MM.1S (cell line): Measurements from ENCODE around the gene ELAC2.

ENCODE experiments used
- DNase-seq: peaks from one replicate; pipeline ENCODE4 v3.0.0-alpha.2; 2015
- H2AFZ ChIP-seq: fragments of 300-600 bp; sonication (generic); 2 replicates; pipeline ENCODE4 v1.6.0; 2016; ENCODE audit warnings: antibody characterized with exemption, low read length
- H3F3A ChIP-seq: fragments of 300-600 bp; sonication (generic); 2 replicates; pipeline ENCODE4 v1.6.1; 2016; ENCODE audit warnings: mild to moderate bottlenecking, antibody characterized with exemption, low read length, moderate library complexity, mixed read lengths; ENCODE audit not compliant: insufficient read depth
- H3K27ac ChIP-seq: fragments of 300-600 bp; sonication (generic); 2 replicates; pipeline ENCODE4 v1.5.1; 2016; ENCODE audit warnings: mild to moderate bottlenecking, low read length
- H3K27me3 ChIP-seq: fragments of 300-600 bp; sonication (generic); replicated peaks from 2 replicates; pipeline ENCODE4 v1.6.0; 2016; ENCODE audit warnings: low read length; ENCODE audit not compliant: insufficient read depth
- H3K36me3 ChIP-seq: fragments of 300-600 bp; sonication (generic); replicated peaks from 2 replicates; pipeline ENCODE4 v1.6.1; 2016; ENCODE audit warnings: mild to moderate bottlenecking, low read length, mixed read lengths; ENCODE audit not compliant: insufficient read depth
- H3K4me1 ChIP-seq: fragments of 300-600 bp; sonication (generic); 2 replicates; pipeline ENCODE4 v1.6.1; 2016; ENCODE audit warnings: low read length, mixed read lengths
- H3K4me2 ChIP-seq: fragments of 300-600 bp; sonication (generic); 2 replicates; pipeline ENCODE4 v1.6.0; 2016; ENCODE audit warnings: low read depth, low read length
- H3K4me3 ChIP-seq: fragments of 300-600 bp; sonication (generic); 2 replicates; pipeline ENCODE4 v1.5.1; 2016; ENCODE audit warnings: low read length, mixed read lengths
- H3K79me2 ChIP-seq: fragments of 300-600 bp; sonication (generic); 2 replicates; pipeline ENCODE4 v1.6.1; 2016; ENCODE audit warnings: mixed run types, low read length, mixed read lengths
- H3K9ac ChIP-seq: fragments of 300-600 bp; sonication (generic); 2 replicates; pipeline ENCODE4 v1.6.1; 2016; ENCODE audit warnings: low read length, mixed read lengths
- H3K9me2 ChIP-seq: fragments of 300-600 bp; sonication (generic); replicated peaks from 2 replicates; pipeline ENCODE4 v1.6.1; 2016; ENCODE audit warnings: mild to moderate bottlenecking, low read length, mixed read lengths; ENCODE audit not compliant: insufficient read depth
- H3K9me3 ChIP-seq: fragments of 300-600 bp; sonication (generic); replicated peaks from 2 replicates; pipeline ENCODE4 v1.6.1; 2016; ENCODE audit warnings: mild to moderate bottlenecking, low read length, mixed read lengths; ENCODE audit not compliant: insufficient read depth
- H4K20me1 ChIP-seq: fragments of 300-600 bp; sonication (generic); 2 replicates; pipeline ENCODE4 v1.6.1; 2016; ENCODE audit warnings: mild to moderate bottlenecking, low read length, moderate library complexity, mixed read lengths; ENCODE audit not compliant: insufficient read depth
- EZH2 ChIP-seq: fragments of 300-600 bp; sonication (generic); optimal IDR thresholded peaks from 2 replicates; pipeline ENCODE3; 2017; ENCODE audit warnings: low read depth, mild to moderate bottlenecking, antibody characterized with exemption, low read length, mixed read lengths
- EZH2phosphoT487 ChIP-seq: fragments of 300-600 bp; sonication (generic); IDR thresholded peaks from 2 replicates; pipeline ENCODE4 v1.6.1; 2018; ENCODE audit warnings: antibody characterized with exemption, low read length
- TF ChIP-seq, protein P1 (sequence below): fragments of 300-600 bp; sonication (generic); IDR thresholded peaks from 2 replicates; pipeline ENCODE4 v1.5.1; 2016; ENCODE audit warnings: antibody characterized with exemption, low read length, mixed read lengths

The ELAC2 gene

DNA sequence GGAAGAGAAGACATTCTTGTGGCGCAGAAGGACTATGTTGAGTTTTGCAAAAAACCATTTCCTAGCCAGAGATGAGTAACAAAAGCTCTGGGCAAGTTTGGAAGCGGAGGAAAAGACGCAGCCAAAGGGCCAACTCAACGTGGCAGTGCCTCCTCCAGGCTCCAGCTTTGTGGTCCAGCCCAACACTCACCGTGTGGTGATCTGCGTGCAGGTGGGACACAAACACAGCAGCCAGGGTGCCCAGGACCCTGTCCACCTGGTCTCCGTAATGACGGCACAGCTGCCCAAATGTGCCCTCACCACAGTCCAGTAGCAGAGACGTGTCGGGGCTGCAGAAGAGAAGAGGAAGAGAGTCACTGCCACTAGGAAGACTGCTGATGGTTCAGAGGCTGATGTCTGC is 21.5 kb downstream of the ELAC2 start:
- no peak overlapping the region for H3K27ac ChIP-seq
- H3K36me3 ChIP-seq: peaks cover 48% of the 10 kb centered on the region
- H3K4me3 ChIP-seq: no peak overlapping the region
- TF ChIP-seq EZH2phosphoT487: no peak
- no peak for TF ChIP-seq EZH2
- TF ChIP-seq, protein P1, sequence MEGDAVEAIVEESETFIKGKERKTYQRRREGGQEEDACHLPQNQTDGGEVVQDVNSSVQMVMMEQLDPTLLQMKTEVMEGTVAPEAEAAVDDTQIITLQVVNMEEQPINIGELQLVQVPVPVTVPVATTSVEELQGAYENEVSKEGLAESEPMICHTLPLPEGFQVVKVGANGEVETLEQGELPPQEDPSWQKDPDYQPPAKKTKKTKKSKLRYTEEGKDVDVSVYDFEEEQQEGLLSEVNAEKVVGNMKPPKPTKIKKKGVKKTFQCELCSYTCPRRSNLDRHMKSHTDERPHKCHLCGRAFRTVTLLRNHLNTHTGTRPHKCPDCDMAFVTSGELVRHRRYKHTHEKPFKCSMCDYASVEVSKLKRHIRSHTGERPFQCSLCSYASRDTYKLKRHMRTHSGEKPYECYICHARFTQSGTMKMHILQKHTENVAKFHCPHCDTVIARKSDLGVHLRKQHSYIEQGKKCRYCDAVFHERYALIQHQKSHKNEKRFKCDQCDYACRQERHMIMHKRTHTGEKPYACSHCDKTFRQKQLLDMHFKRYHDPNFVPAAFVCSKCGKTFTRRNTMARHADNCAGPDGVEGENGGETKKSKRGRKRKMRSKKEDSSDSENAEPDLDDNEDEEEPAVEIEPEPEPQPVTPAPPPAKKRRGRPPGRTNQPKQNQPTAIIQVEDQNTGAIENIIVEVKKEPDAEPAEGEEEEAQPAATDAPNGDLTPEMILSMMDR: no peak
- H3K9me3 ChIP-seq: no peaks in the 10 kb centered on the region
- H2AFZ ChIP-seq: no peak overlapping the region
- no peak overlapping the region for H3K9ac ChIP-seq
- H3K79me2 ChIP-seq: no peaks in the 10 kb centered on the region
- no peaks in the 10 kb centered on the region for H3K27me3 ChIP-seq
- H3K4me1 ChIP-seq: no peaks in the 10 kb centered on the region
- DNase-seq: no peak
- H4K20me1 ChIP-seq: no peaks in the 10 kb centered on the region
- H3K4me2 ChIP-seq: no peak overlapping the region
- no peaks in the 10 kb centered on the region for H3F3A ChIP-seq
- no peaks in the 10 kb centered on the region for H3K9me2 ChIP-seq

DNA sequence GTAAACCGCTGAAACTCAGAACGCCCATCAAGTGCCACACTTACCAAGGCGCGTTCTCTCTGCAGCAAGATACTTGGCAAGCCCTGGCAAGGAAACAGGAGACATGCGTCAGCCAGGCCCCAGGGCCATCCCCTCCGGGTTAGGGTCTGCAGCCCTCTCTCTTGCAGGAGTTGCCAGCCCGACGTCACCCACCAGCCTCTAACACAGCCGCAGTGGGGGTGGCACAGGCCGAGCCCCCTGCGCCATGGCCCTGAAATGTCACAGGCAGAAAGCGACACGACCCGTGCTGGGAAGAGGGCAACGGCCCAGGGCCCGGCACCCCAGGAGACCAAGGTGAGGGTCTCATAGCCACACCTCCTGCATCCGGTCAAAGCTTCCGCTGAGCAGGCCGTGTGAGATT is 21.9 kb downstream of the ELAC2 start:
- Histone ChIP-seq H2AFZ (no peak overlapping the region), H3K9me2 (no peaks in the 10 kb centered on the region), H4K20me1 (no peaks in the 10 kb centered on the region), H3K4me2 (no peak overlapping the region), H3K27me3 (no peaks in the 10 kb centered on the region), H3K36me3 (peaks cover 48% of the 10 kb centered on the region), H3K4me3 (no peak overlapping the region), H3F3A (no peaks in the 10 kb centered on the region), H3K79me2 (no peaks in the 10 kb centered on the region), H3K27ac (no peak overlapping the region), H3K9me3 (no peaks in the 10 kb centered on the region), H3K9ac (no peak overlapping the region), H3K4me1 (no peaks in the 10 kb centered on the region)
- TF ChIP-seq EZH2 (no peak), EZH2phosphoT487 (no peak)
- TF ChIP-seq, protein P1: no peak
- DNase-seq: no peak

DNA sequence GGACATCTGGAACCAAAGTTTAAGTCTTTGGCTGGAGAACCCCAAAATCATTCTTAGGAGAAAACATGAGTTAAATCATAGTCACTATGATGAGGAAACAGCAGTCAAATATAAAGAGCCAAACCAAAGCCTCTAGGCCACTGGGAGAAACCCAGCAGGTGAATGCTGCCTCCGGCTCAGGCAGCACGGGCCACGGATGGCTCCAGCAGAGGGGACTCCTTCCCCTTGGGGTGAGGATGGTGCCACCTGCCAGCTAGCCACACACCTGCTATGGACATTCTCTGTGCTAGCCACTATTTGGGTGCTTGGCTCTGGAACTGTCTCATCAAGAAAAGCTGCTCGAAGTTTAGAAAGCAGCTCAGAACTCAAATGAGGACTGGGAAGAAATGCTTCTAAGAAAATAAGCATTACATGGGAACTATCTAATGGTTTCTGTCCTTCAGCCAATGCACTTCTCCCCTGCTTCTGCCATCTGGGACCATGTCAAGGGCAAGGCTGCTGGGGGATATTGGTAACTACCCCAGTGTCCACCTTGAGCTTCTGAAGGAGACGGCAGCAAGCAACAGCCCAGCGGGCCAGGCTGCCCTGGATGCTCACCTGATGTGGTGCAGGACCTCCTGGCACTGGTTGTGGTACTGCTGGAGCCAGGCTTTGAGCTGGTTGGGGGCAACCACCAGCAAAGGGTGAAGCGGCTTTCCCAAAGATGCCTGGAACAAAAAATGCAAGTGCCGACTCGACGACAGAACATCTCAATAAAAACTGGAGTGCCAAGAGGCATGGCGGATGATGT is 22.5 kb downstream of the ELAC2 start:
- Histone ChIP-seq H3K9ac (no peak overlapping the region), H3K9me2 (no peaks in the 10 kb centered on the region), H3K36me3 (peaks cover 46% of the 10 kb centered on the region), H3K9me3 (no peaks in the 10 kb centered on the region), H3K4me3 (no peak overlapping the region), H2AFZ (no peak overlapping the region), H3K4me2 (no peak overlapping the region), H3F3A (no peaks in the 10 kb centered on the region), H3K27me3 (no peaks in the 10 kb centered on the region), H3K4me1 (no peaks in the 10 kb centered on the region), H3K27ac (no peak overlapping the region), H4K20me1 (no peaks in the 10 kb centered on the region), H3K79me2 (no peaks in the 10 kb centered on the region)
- TF ChIP-seq, protein P1: no peak
- no peak for TF ChIP-seq EZH2
- no peak for TF ChIP-seq EZH2phosphoT487
- no peak for DNase-seq
